WTC11 (cell line): ENCODE data around the gene HDAC9. TPM values are rescaled to one million over a fixed set of nuclear protein-coding genes. Genes with fewer than 3 reads are reported as not detected.

Experiments
- ATAC-seq: fragments of 200-7000 bp; cut with Tn5 transposase; 2 replicates; pipeline ENCODE4 v1.10.0; 2021; ENCODE audit warnings: mild to moderate bottlenecking, moderate library complexity
- CTCF ChIA-PET: fragments of 300-600 bp; sonication (Branson Sonifier 250); formaldehyde crosslinking; loops from one replicate; lab custom pipeline; 2021; ENCODE audit warnings: antibody characterized with exemption; lab: Charles Lee
- POLR2A ChIA-PET: fragments of 350-600 bp; sonication (Branson Sonifier 250); formaldehyde crosslinking; loops from one replicate; lab custom pipeline; 2021; ENCODE audit warnings: antibody characterized with exemption; lab: Charles Lee
- DNase-seq: peaks from one replicate; pipeline ENCODE4 v3.0.0; 2021; ENCODE audit warnings: low spot score
- H3K27ac Mint-ChIP-seq: 2 replicates; pipeline ENCODE4 v1.8.0; 2021; ENCODE audit warnings: mixed read lengths
- H3K27me3 Mint-ChIP-seq: 2 replicates; pipeline ENCODE4 v1.8.0; 2021; ENCODE audit warnings: low read depth, mild to moderate bottlenecking, moderate library complexity, mixed read lengths
- H3K36me3 Mint-ChIP-seq: 2 replicates; pipeline ENCODE4 v1.8.0; 2021; ENCODE audit warnings: mixed read lengths
- H3K4me1 Mint-ChIP-seq: 2 replicates; pipeline ENCODE4 v1.8.0; 2022; ENCODE audit warnings: mixed read lengths
- H3K4me3 Mint-ChIP-seq: 2 replicates; pipeline ENCODE4 v1.8.0; 2021; ENCODE audit warnings: mild to moderate bottlenecking, moderate library complexity, mixed read lengths
- H3K9me3 Mint-ChIP-seq: 2 replicates; pipeline ENCODE4 v1.8.0; 2021; ENCODE audit warnings: mixed read lengths
- ATF1 ChIP-seq: sonication (generic); formaldehyde crosslinking; IDR thresholded peaks from 2 replicates; pipeline ENCODE4 v1.8.1; 2023; ENCODE audit warnings: mild to moderate bottlenecking, moderate library complexity, missing genetic modification reagents
- CREB1 ChIP-seq: sonication (generic); formaldehyde crosslinking; IDR thresholded peaks from 2 replicates; pipeline ENCODE4 v1.8.0; 2023; ENCODE audit warnings: mild to moderate bottlenecking, missing genetic modification reagents
- ELF4 ChIP-seq: sonication (generic); formaldehyde crosslinking; IDR thresholded peaks from 2 replicates; pipeline ENCODE4 v1.8.1; 2022; ENCODE audit warnings: low read depth, mild to moderate bottlenecking, moderate library complexity, missing genetic modification reagents
- FOXP1 ChIP-seq: sonication (generic); formaldehyde crosslinking; IDR thresholded peaks from 2 replicates; pipeline ENCODE4 v1.8.0; 2022; ENCODE audit warnings: missing genetic modification reagents, mild to moderate bottlenecking, moderate library complexity, borderline replicate concordance
- GTF2I ChIP-seq: fragments of 250-450 bp; sonication (Bioruptor Pico); conservative IDR thresholded peaks from 2 replicates; pipeline ENCODE4 v1.4.0; 2021; ENCODE audit warnings: mild to moderate bottlenecking
- JUN ChIP-seq: sonication (generic); formaldehyde crosslinking; IDR thresholded peaks from 2 replicates; pipeline ENCODE4 v1.8.0; 2023; ENCODE audit warnings: mild to moderate bottlenecking, missing genetic modification reagents
- NFE2L1 ChIP-seq: sonication (generic); formaldehyde crosslinking; IDR thresholded peaks from 2 replicates; pipeline ENCODE4 v1.8.1; 2023; ENCODE audit warnings: missing genetic modification reagents
- NFYB ChIP-seq: sonication (generic); formaldehyde crosslinking; conservative IDR thresholded peaks from 2 replicates; pipeline ENCODE4 v1.8.0; 2022; ENCODE audit warnings: low read depth, missing genetic modification reagents
- NR2C2 ChIP-seq: sonication (generic); formaldehyde crosslinking; IDR thresholded peaks from 2 replicates; pipeline ENCODE4 v1.8.0; 2022; ENCODE audit warnings: mild to moderate bottlenecking, missing genetic modification reagents
- OVOL2 ChIP-seq: fragments of 250-450 bp; sonication (Bioruptor Pico); IDR thresholded peaks from 2 replicates; pipeline ENCODE4 v1.9.0; 2021; ENCODE audit warnings: mild to moderate bottlenecking, borderline replicate concordance
- ZNF121 ChIP-seq: sonication (generic); formaldehyde crosslinking; IDR thresholded peaks from 2 replicates; pipeline ENCODE4 v1.8.0; 2023; ENCODE audit warnings: missing genetic modification reagents
- ZNF219 ChIP-seq: sonication (generic); formaldehyde crosslinking; IDR thresholded peaks from 2 replicates; pipeline ENCODE4 v1.8.0; 2023; ENCODE audit warnings: missing genetic modification reagents, mild to moderate bottlenecking, borderline replicate concordance
- ZNF317 ChIP-seq: sonication (generic); formaldehyde crosslinking; IDR thresholded peaks from 2 replicates; pipeline ENCODE4 v1.8.1; 2023; ENCODE audit warnings: low read depth, mild to moderate bottlenecking, moderate library complexity, missing genetic modification reagents, borderline replicate concordance
- total RNA-seq: library from RNA; stranded (reverse); gene quantifications from 3 replicates; pipeline ENCODE4 v1.2.3, GENCODE V29; 2021
- TF ChIP-seq, protein P1 (sequence below): sonication (generic); formaldehyde crosslinking; IDR thresholded peaks from 2 replicates; pipeline ENCODE4 v1.8.1; 2022; ENCODE audit warnings: low read depth, mild to moderate bottlenecking, moderate library complexity, missing genetic modification reagents, borderline replicate concordance
- TF ChIP-seq, protein P2 (sequence below): fragments of 250-450 bp; sonication (Bioruptor Pico); IDR thresholded peaks from 2 replicates; pipeline ENCODE4 v2.1.2; 2022; ENCODE audit warnings: mild to moderate bottlenecking, moderate library complexity
- TF ChIP-seq, protein P3 (sequence below): sonication (generic); formaldehyde crosslinking; IDR thresholded peaks from 2 replicates; pipeline ENCODE4 v1.8.0; 2023; ENCODE audit warnings: missing genetic modification reagents
- TF ChIP-seq, protein P4 (sequence below): sonication (generic); formaldehyde crosslinking; IDR thresholded peaks from 2 replicates; pipeline ENCODE4 v1.8.0; 2023; ENCODE audit warnings: mild to moderate bottlenecking, missing genetic modification reagents
- TF ChIP-seq, protein P5 (sequence below): fragments of 250-450 bp; sonication (Bioruptor Pico); IDR thresholded peaks from 2 replicates; pipeline ENCODE4 v1.9.0; 2021; ENCODE audit warnings: mild to moderate bottlenecking
- TF ChIP-seq, protein P6 (sequence below): sonication (generic); formaldehyde crosslinking; IDR thresholded peaks from 2 replicates; pipeline ENCODE4 v1.8.1; 2022; ENCODE audit warnings: mild to moderate bottlenecking, moderate library complexity, missing genetic modification reagents
- TF ChIP-seq, protein P7 (sequence below): sonication (generic); formaldehyde crosslinking; IDR thresholded peaks from 2 replicates; pipeline ENCODE4 v1.8.1; 2023; ENCODE audit warnings: mild to moderate bottlenecking, missing genetic modification reagents, moderate library complexity
- TF ChIP-seq, protein P8 (sequence below): sonication (generic); formaldehyde crosslinking; IDR thresholded peaks from 2 replicates; pipeline ENCODE4 v1.8.0; 2022; ENCODE audit warnings: mild to moderate bottlenecking, missing genetic modification reagents
- TF ChIP-seq, protein P9 (sequence below): sonication (generic); formaldehyde crosslinking; conservative IDR thresholded peaks from 2 replicates; pipeline ENCODE4 v1.8.1; 2023; ENCODE audit warnings: mild to moderate bottlenecking, low read depth, missing genetic modification reagents, moderate library complexity
- TF ChIP-seq, protein P10 (sequence below): fragments of 250-450 bp; sonication (Bioruptor Pico); IDR thresholded peaks from 2 replicates; pipeline ENCODE4 v1.9.0; 2021; ENCODE audit warnings: moderate library complexity, mild to moderate bottlenecking, inconsistent platforms, borderline replicate concordance

Gene HDAC9
- total RNA-seq, 1 experiment from 2014 or later = 18.8 TPM

DNA sequence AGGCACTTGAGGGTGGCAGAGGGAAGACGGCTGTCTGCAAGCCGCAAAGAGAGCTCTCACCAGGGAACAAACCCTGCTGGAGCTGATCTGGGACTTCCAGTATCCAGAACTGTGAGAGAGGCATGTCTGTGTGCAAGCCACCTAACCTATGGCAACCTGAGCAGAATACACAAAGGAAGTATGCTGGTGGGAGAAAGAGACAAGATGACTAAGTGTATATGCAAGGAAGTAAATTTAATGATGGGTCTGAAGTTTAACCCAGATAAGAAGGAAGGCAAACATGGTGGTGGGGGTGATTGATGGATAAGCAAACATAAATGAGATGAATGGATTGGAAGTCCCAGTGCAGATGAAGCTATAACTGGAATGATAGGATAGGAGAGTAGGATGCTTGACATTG is 328.6 kb downstream of the HDAC9 start:
- no peaks in the 10 kb centered on the region for H3K4me1 Mint-ChIP-seq
- H3K27ac Mint-ChIP-seq = no peak overlapping the region
- CTCF ChIA-PET = no interaction called here
- DNase-seq (no peak), ATAC-seq (no peak)
- no peaks in the 10 kb centered on the region for H3K36me3 Mint-ChIP-seq
- POLR2A ChIA-PET = no interaction called here
- TF ChIP-seq FOXP1 (no peak), OVOL2 (CRISPR knock-in tag) (no peak), CREB1 (no peak), GTF2I (CRISPR knock-in tag) (no peak), ZNF121 (no peak)
- TF ChIP-seq, protein P1, sequence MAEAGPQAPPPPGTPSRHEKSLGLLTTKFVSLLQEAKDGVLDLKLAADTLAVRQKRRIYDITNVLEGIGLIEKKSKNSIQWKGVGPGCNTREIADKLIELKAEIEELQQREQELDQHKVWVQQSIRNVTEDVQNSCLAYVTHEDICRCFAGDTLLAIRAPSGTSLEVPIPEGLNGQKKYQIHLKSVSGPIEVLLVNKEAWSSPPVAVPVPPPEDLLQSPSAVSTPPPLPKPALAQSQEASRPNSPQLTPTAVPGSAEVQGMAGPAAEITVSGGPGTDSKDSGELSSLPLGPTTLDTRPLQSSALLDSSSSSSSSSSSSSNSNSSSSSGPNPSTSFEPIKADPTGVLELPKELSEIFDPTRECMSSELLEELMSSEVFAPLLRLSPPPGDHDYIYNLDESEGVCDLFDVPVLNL = no peak
- TF ChIP-seq, protein P2, sequence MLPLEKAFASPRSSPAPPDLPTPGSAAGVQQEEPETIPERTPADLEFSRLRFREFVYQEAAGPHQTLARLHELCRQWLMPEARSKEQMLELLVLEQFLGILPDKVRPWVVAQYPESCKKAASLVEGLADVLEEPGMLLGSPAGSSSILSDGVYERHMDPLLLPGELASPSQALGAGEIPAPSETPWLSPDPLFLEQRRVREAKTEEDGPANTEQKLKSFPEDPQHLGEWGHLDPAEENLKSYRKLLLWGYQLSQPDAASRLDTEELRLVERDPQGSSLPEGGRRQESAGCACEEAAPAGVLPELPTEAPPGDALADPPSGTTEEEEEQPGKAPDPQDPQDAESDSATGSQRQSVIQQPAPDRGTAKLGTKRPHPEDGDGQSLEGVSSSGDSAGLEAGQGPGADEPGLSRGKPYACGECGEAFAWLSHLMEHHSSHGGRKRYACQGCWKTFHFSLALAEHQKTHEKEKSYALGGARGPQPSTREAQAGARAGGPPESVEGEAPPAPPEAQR (CRISPR knock-in tag) = no peak
- TF ChIP-seq, protein P3, sequence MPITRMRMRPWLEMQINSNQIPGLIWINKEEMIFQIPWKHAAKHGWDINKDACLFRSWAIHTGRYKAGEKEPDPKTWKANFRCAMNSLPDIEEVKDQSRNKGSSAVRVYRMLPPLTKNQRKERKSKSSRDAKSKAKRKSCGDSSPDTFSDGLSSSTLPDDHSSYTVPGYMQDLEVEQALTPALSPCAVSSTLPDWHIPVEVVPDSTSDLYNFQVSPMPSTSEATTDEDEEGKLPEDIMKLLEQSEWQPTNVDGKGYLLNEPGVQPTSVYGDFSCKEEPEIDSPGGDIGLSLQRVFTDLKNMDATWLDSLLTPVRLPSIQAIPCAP (CRISPR knock-in tag) = no peak
- TF ChIP-seq, protein P4, sequence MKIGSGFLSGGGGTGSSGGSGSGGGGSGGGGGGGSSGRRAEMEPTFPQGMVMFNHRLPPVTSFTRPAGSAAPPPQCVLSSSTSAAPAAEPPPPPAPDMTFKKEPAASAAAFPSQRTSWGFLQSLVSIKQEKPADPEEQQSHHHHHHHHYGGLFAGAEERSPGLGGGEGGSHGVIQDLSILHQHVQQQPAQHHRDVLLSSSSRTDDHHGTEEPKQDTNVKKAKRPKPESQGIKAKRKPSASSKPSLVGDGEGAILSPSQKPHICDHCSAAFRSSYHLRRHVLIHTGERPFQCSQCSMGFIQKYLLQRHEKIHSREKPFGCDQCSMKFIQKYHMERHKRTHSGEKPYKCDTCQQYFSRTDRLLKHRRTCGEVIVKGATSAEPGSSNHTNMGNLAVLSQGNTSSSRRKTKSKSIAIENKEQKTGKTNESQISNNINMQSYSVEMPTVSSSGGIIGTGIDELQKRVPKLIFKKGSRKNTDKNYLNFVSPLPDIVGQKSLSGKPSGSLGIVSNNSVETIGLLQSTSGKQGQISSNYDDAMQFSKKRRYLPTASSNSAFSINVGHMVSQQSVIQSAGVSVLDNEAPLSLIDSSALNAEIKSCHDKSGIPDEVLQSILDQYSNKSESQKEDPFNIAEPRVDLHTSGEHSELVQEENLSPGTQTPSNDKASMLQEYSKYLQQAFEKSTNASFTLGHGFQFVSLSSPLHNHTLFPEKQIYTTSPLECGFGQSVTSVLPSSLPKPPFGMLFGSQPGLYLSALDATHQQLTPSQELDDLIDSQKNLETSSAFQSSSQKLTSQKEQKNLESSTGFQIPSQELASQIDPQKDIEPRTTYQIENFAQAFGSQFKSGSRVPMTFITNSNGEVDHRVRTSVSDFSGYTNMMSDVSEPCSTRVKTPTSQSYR (CRISPR knock-in tag) = no peak
- TF ChIP-seq, protein P5, sequence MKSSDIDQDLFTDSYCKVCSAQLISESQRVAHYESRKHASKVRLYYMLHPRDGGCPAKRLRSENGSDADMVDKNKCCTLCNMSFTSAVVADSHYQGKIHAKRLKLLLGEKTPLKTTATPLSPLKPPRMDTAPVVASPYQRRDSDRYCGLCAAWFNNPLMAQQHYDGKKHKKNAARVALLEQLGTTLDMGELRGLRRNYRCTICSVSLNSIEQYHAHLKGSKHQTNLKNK (CRISPR knock-in tag) = no peak
- TF ChIP-seq, protein P6, sequence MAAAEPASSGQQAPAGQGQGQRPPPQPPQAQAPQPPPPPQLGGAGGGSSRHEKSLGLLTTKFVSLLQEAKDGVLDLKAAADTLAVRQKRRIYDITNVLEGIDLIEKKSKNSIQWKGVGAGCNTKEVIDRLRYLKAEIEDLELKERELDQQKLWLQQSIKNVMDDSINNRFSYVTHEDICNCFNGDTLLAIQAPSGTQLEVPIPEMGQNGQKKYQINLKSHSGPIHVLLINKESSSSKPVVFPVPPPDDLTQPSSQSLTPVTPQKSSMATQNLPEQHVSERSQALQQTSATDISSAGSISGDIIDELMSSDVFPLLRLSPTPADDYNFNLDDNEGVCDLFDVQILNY (CRISPR knock-in tag) = no peak
- H3K9me3 Mint-ChIP-seq = no peaks in the 10 kb centered on the region
- H3K27me3 Mint-ChIP-seq = no peaks in the 10 kb centered on the region
- no peak overlapping the region for H3K4me3 Mint-ChIP-seq

GRCh38 chr7:18828260-18828993 is 332.9 kb downstream of the HDAC9 start:
- Mint-ChIP-seq H3K36me3 (no peaks in the 10 kb centered on the region), H3K4me1 (peaks cover 7% of the 10 kb centered on the region; the same call in 1 of the 2 replicates), H3K27ac (no peak overlapping the region), H3K27me3 (no peaks in the 10 kb centered on the region), H3K9me3 (no peaks in the 10 kb centered on the region), H3K4me3 (no peak overlapping the region)
- ATAC-seq (no peak), DNase-seq (no peak)
- ChIA-PET CTCF (no interaction called here), POLR2A (no interaction called here)
- TF ChIP-seq NFE2L1 (CRISPR knock-in tag) (no peak), NFYB (CRISPR knock-in tag) (no peak), ZNF219 (CRISPR knock-in tag) (no peak), NR2C2 (CRISPR knock-in tag) (no peak), ZNF121 (no peak), ZNF317 (CRISPR knock-in tag) (no peak), ATF1 (CRISPR knock-in tag) (no peak), ELF4 (CRISPR knock-in tag) (no peak), JUN (CRISPR knock-in tag) (no peak)
- TF ChIP-seq, protein P7, sequence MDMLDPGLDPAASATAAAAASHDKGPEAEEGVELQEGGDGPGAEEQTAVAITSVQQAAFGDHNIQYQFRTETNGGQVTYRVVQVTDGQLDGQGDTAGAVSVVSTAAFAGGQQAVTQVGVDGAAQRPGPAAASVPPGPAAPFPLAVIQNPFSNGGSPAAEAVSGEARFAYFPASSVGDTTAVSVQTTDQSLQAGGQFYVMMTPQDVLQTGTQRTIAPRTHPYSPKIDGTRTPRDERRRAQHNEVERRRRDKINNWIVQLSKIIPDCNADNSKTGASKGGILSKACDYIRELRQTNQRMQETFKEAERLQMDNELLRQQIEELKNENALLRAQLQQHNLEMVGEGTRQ (CRISPR knock-in tag) = no peak
- TF ChIP-seq, protein P8, sequence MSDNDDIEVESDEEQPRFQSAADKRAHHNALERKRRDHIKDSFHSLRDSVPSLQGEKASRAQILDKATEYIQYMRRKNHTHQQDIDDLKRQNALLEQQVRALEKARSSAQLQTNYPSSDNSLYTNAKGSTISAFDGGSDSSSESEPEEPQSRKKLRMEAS (CRISPR knock-in tag) = no peak
- TF ChIP-seq, protein P9, sequence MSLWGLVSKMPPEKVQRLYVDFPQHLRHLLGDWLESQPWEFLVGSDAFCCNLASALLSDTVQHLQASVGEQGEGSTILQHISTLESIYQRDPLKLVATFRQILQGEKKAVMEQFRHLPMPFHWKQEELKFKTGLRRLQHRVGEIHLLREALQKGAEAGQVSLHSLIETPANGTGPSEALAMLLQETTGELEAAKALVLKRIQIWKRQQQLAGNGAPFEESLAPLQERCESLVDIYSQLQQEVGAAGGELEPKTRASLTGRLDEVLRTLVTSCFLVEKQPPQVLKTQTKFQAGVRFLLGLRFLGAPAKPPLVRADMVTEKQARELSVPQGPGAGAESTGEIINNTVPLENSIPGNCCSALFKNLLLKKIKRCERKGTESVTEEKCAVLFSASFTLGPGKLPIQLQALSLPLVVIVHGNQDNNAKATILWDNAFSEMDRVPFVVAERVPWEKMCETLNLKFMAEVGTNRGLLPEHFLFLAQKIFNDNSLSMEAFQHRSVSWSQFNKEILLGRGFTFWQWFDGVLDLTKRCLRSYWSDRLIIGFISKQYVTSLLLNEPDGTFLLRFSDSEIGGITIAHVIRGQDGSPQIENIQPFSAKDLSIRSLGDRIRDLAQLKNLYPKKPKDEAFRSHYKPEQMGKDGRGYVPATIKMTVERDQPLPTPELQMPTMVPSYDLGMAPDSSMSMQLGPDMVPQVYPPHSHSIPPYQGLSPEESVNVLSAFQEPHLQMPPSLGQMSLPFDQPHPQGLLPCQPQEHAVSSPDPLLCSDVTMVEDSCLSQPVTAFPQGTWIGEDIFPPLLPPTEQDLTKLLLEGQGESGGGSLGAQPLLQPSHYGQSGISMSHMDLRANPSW (CRISPR knock-in tag) = no peak
- TF ChIP-seq, protein P10, sequence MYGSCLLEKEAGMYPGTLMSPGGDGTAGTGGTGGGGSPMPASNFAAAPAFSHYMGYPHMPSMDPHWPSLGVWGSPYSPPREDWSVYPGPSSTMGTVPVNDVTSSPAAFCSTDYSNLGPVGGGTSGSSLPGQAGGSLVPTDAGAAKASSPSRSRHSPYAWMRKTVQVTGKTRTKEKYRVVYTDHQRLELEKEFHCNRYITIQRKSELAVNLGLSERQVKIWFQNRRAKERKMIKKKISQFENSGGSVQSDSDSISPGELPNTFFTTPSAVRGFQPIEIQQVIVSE (CRISPR knock-in tag) = no peak
